ENCODE data around the gene PBX1.

- TF ChIP-seq CTCF (conservative IDR thresholded peaks at IDR 0.05; ENCODE audit: low read depth, low read length) = no peak
- TF ChIP-seq POLR2A (IDR thresholded peaks at IDR 0.05; ENCODE audit: low read depth, low read length) = no peak
- TF ChIP-seq USF2 (IDR thresholded peaks at IDR 0.05; ENCODE audit: low read depth, low read length) = no peak
- no peak for TF ChIP-seq MXI1 (IDR thresholded peaks at IDR 0.05; ENCODE audit: borderline replicate concordance, low read depth, low read length)
- TF ChIP-seq SMC3 (IDR thresholded peaks at IDR 0.05; ENCODE audit: low read depth, low read length) = no peak
- TF ChIP-seq MAFK (IDR thresholded peaks at IDR 0.05; ENCODE audit: low read depth, low read length) = no peak
- no peak for TF ChIP-seq CEBPB (IDR thresholded peaks at IDR 0.05; ENCODE audit: low read depth, low read length)
- TF ChIP-seq RFX5 (IDR thresholded peaks at IDR 0.05; ENCODE audit: low read depth, low read length) = no peak
- TF ChIP-seq CHD1 (IDR thresholded peaks at IDR 0.05; ENCODE audit: low read depth, low read length) = no peak
- no peak for TF ChIP-seq MAZ (IDR thresholded peaks at IDR 0.05; ENCODE audit: borderline replicate concordance, low read depth, low read length)
Measured at GRCh38 chr1:164721228-164721496, 162.2 kb downstream of the PBX1 start.
